Stomach (tissue), 9 donors: ENCODE data around the gene PPP1R1A. TPM values are rescaled to one million over a fixed set of nuclear protein-coding genes. Genes with fewer than 3 reads are reported as not detected.

Experiments used
- DNase-seq, 2 donors: peaks; one replicate each; pipeline versions ENCODE4 v3.0.0 to v3.0.0-alpha.2; 2013 to 2019
- H3K27ac ChIP-seq, 5 donors: fragments of 200-600 bp in 4 of 5; sonication (generic) in 4 of 5; one replicate each; pipeline ENCODE4 v1.5.1; 2013 to 2019; ENCODE audit warnings: mild to moderate bottlenecking in 1 of 5, moderate library complexity in 1 of 5
- H3K27me3 ChIP-seq, 3 donors: fragments of 200-600 bp; sonication (generic); one replicate each; pipeline ENCODE4 v1.5.1; 2017 to 2019; ENCODE audit warnings: mixed run types in 1 of 3
- H3K36me3 ChIP-seq, 4 donors: fragments of 200-600 bp; sonication (generic); 1 replicate in 3 of 4; 2 replicates in 1 of 4; pipeline ENCODE4 v1.5.1; 2016 to 2019
- H3K4me1 ChIP-seq, 4 donors: fragments of 200-600 bp; sonication (generic); one replicate each; pipeline ENCODE4 v1.5.1; 2016 to 2019
- H3K4me3 ChIP-seq, 4 donors: fragments of 200-600 bp; sonication (generic) in 3 of 4; one replicate each; pipeline ENCODE4 v1.5.1; 2016 to 2019; ENCODE audit warnings: mild to moderate bottlenecking in 1 of 4
- H3K9me3 ChIP-seq, 4 donors: fragments of 200-600 bp; sonication (generic); one replicate each; pipeline ENCODE4 v1.5.1; 2016 to 2019
- CTCF ChIP-seq, 7 experiments: fragments of 450-650 bp in 4 of 7; fragments of 200-600 bp in 3 of 7; sonication (generic) in 3 of 7; IDR thresholded peaks; one replicate each; pipeline ENCODE4 v1.5.1; 2016 to 2019; ENCODE audit warnings: antibody characterized with exemption in 7 of 7, control low read depth in 2 of 7, mild to moderate bottlenecking in 1 of 7
- EP300 ChIP-seq: sonication (generic); formaldehyde crosslinking; IDR thresholded peaks from one replicate; pipeline ENCODE4 v1.6.1; 2017; ENCODE audit warnings: antibody characterized with exemption
- POLR2A ChIP-seq, 4 donors: fragments of 450-650 bp; IDR thresholded peaks; one replicate each; pipeline ENCODE4 v1.6.1; 2016; ENCODE audit warnings: antibody characterized with exemption in 4 of 4, control low read depth in 2 of 4, mild to moderate bottlenecking in 1 of 4, moderate library complexity in 1 of 4
- POLR2AphosphoS5 ChIP-seq, 3 donors: sonication (generic); formaldehyde crosslinking; IDR thresholded peaks; one replicate each; pipeline ENCODE4 v1.6.1; 2016; ENCODE audit warnings: antibody characterized with exemption in 3 of 3
- whole genome bisulfite sequencing, 5 donors: extraction: QIAGEN DNeasy Blood & Tissue Kit in 3 of 5; methylation state at CpG; one replicate each; pipeline versions ENCODE4 v1.1.5 to v1.1.7; 2013 to 2018; 5-methylcytosine and 5-hydroxymethylcytosine counted together
- intact Hi-C: fragments of 100-400 bp; cut with DNase I; formaldehyde crosslinking; loops from one replicate; pipeline ENCODE4 v1.15.1; 2023; ENCODE audit warnings: low total_unique reads
- polyA plus RNA-seq, 3 donors: library from polyadenylated mRNA; stranded (reverse); fragments of 200-250 nt; gene quantifications; one replicate each; pipeline ENCODE4 v1.2.3, GENCODE V29; 2013
- total RNA-seq, 5 donors: library from RNA; depleted of rRNA; stranded (reverse); fragments of >200 nt; gene quantifications; one replicate each; pipeline versions ENCODE4 v1.1.0 to v1.2.3, GENCODE V29; 2014 to 2016
- donor health status: healthy with polysubstance abuse.
- donor health status: Bipolar disorder and iron deficiency.
- donor health status: healthy.

PPP1R1A gene
- total and polyA plus RNA-seq, 8 donors: 2.6 to 313 (median 5.9) TPM; not detected in 1

- intact Hi-C loops: no loop called here
Observed at GRCh38 chr12:54585243-54585642, 3.2 kb downstream of the PPP1R1A start.

GRCh38 chr12:54584128-54584527 lies 4.3 kb downstream of the PPP1R1A start:
- intact Hi-C loops: no loop called here
- 44 to 59% (median 56%) methylated on average over 7 to 9 of the region's 9 CpGs for WGBS, 5 donors
- H3K4me3 ChIP-seq: no peak overlapping the region
- no peak for DNase-seq
- H3K27me3 ChIP-seq: peaks cover 0 to 30% (median 14%) of the 10 kb centered on the region in 3 donors
- no peak overlapping the region for H3K27ac ChIP-seq
- H3K36me3 ChIP-seq: peaks cover 0 to 7% (median 0%) of the 10 kb centered on the region in 4 donors
- peaks cover 14 to 35% (median 27%) of the 10 kb centered on the region in 4 donors for H3K4me1 ChIP-seq
- no peaks in the 10 kb centered on the region for H3K9me3 ChIP-seq
- TF ChIP-seq EP300: no peak
- TF ChIP-seq POLR2AphosphoS5 (IDR thresholded peaks at IDR 0.05): no peak
- no peak for TF ChIP-seq POLR2A (IDR thresholded peaks at IDR 0.05)
- TF ChIP-seq CTCF (IDR thresholded peaks at IDR 0.05): no peak

More at GRCh38 chr12:54585243-54585642, 3.2 kb downstream of the PPP1R1A start:
- H3K36me3 ChIP-seq: peaks cover 0 to 7% (median 0%) of the 10 kb centered on the region in 4 donors
- H3K27ac ChIP-seq: no peak overlapping the region
- no peak for TF ChIP-seq CTCF (IDR thresholded peaks at IDR 0.05)
- no peak for DNase-seq
- H3K27me3 ChIP-seq: peaks cover 0 to 38% (median 17%) of the 10 kb centered on the region in 3 donors
- no peaks in the 10 kb centered on the region for H3K9me3 ChIP-seq
- no peak overlapping the region for H3K4me3 ChIP-seq
- H3K4me1 ChIP-seq: peaks cover 15 to 28% (median 23%) of the 10 kb centered on the region in 4 donors
- WGBS, 5 donors: 81 to 97% (median 83%) methylated on average over 2 of the region's 2 CpGs

GRCh38 chr12:54583726-54584125 lies 4.7 kb downstream of the PPP1R1A start:
- Histone ChIP-seq H3K36me3 (peaks cover 0 to 7% (median 0%) of the 10 kb centered on the region in 4 donors), H3K27ac (no peak overlapping the region), H3K4me3 (no peak overlapping the region), H3K4me1 (peaks cover 10 to 31% (median 23%) of the 10 kb centered on the region in 4 donors), H3K9me3 (no peaks in the 10 kb centered on the region), H3K27me3 (peaks cover 0 to 26% (median 12%) of the 10 kb centered on the region in 3 donors)
- intact Hi-C loops: no loop called here
- WGBS, 5 donors: 55 to 63% (median 61%) methylated on average over 4 of the region's 4 CpGs
- TF ChIP-seq CTCF (IDR thresholded peaks at IDR 0.05): no peak
- TF ChIP-seq POLR2A (IDR thresholded peaks at IDR 0.05): no peak
- no peak for TF ChIP-seq EP300
- no peak for TF ChIP-seq POLR2AphosphoS5 (IDR thresholded peaks at IDR 0.05)
- DNase-seq: no peak

- WGBS, 5 donors: 86 to 94% (median 89%) methylated on average over 6 of the region's 6 CpGs
- H3K27ac ChIP-seq: no peak overlapping the region
- H3K36me3 ChIP-seq: peaks cover 0 to 20% (median 8%) of the 10 kb centered on the region in 4 donors
- peaks cover 0 to 4% (median 0%) of the 10 kb centered on the region in 3 donors for H3K27me3 ChIP-seq
- no peak overlapping the region for H3K4me3 ChIP-seq
- H3K4me1 ChIP-seq: peaks cover 0 to 10% (median 8%) of the 10 kb centered on the region in 4 donors
- TF ChIP-seq CTCF (IDR thresholded peaks at IDR 0.05): no peak
- TF ChIP-seq POLR2A (IDR thresholded peaks at IDR 0.05): no peak
- TF ChIP-seq POLR2AphosphoS5 (IDR thresholded peaks at IDR 0.05): no peak
- no peak for TF ChIP-seq EP300
- DNase-seq: no peak
- intact Hi-C loops: no loop called here
- H3K9me3 ChIP-seq: no peaks in the 10 kb centered on the region
Observed at GRCh38 chr12:54581412-54581811, 7.0 kb downstream of the PPP1R1A start.
